Heart left ventricle (tissue), 16 donors: ENCODE results near the gene FAM76A. TPM values are rescaled to one million over a fixed set of nuclear protein-coding genes. Genes with fewer than 3 reads are reported as not detected.

Source experiments
- ATAC-seq, 4 donors: fragments of 200-7000 bp; cut with Tn5 transposase; one replicate each; pipeline ENCODE4 v1.9.1; 2020 to 2022; ENCODE audit warnings: moderate library complexity in 4 of 4, mild to moderate bottlenecking in 3 of 4, moderate number of reproducible peaks in 1 of 4
- DNase-seq, 5 donors: peaks; one replicate each; pipeline ENCODE4 v3.0.0-alpha.2; 2020
- H3K27ac ChIP-seq, 12 donors: fragments of 200-600 bp; sonication (generic) in 4 of 12; one replicate each; pipeline versions ENCODE4 v1.5.0 to v1.8.0; 2016 to 2022; ENCODE audit warnings: mild to moderate bottlenecking in 2 of 12
- H3K27me3 ChIP-seq, 9 donors: fragments of 200-600 bp; sonication (generic) in 2 of 9; one replicate each; pipeline versions ENCODE4 v1.5.1 to v1.8.0; 2016 to 2022; ENCODE audit warnings: mild to moderate bottlenecking in 3 of 9
- H3K36me3 ChIP-seq, 9 donors: fragments of 200-600 bp; sonication (generic) in 2 of 9; one replicate each; pipeline versions ENCODE4 v1.5.0 to v1.8.0; 2018 to 2022; ENCODE audit warnings: mild to moderate bottlenecking in 2 of 9
- H3K4me1 ChIP-seq, 12 donors: fragments of 200-600 bp; sonication (generic) in 4 of 12; one replicate each; pipeline versions ENCODE4 v1.5.0 to v1.8.0; 2016 to 2022; ENCODE audit warnings: mild to moderate bottlenecking in 3 of 12
- H3K4me3 ChIP-seq, 12 donors: fragments of 200-600 bp; sonication (generic) in 4 of 12; one replicate each; pipeline versions ENCODE4 v1.5.0 to v1.8.0; 2017 to 2022; ENCODE audit warnings: mild to moderate bottlenecking in 9 of 12, moderate library complexity in 4 of 12
- H3K9me3 ChIP-seq, 12 donors: fragments of 200-600 bp; sonication (generic) in 4 of 12; one replicate each; pipeline versions ENCODE4 v1.5.0 to v1.8.0; 2016 to 2022; ENCODE audit warnings: mild to moderate bottlenecking in 1 of 12
- POLR2A ChIP-seq, 2 donors: fragments of 450-650 bp; IDR thresholded peaks; one replicate each; pipeline ENCODE4 v1.6.1; 2017; ENCODE audit warnings: antibody characterized with exemption in 2 of 2, mild to moderate bottlenecking in 2 of 2, moderate library complexity in 2 of 2
- WGBS, 4 donors: extraction: QIAGEN DNeasy Blood & Tissue Kit in 2 of 4; methylation state at CpG; one replicate each; pipeline versions ENCODE4 v1.1.5 to v1.1.7; 2013 to 2018; 5-methylcytosine and 5-hydroxymethylcytosine counted together
- intact Hi-C, 10 donors: fragments of 100-400 bp; cut with DNase I; formaldehyde crosslinking; loops; one replicate each; pipeline versions ENCODE4 v1.11.1 to v1.14.2; 2022
- polyA plus RNA-seq, 2 donors: library from polyadenylated mRNA; stranded (reverse); fragments of 200-250 nt; gene quantifications; one replicate each; pipeline ENCODE4 v1.2.3, GENCODE V29; 2013
- total RNA-seq, 9 donors: library from RNA; depleted of rRNA in 2 of 9; stranded (reverse); fragments of >200 nt in 2 of 9; fragmentation: NEBNext Ultra II Directional in 3 of 9; extraction: Animal tissue kit (Norgen Biotek cat#: 25700) in 3 of 9; gene quantifications; one replicate each; pipeline versions ENCODE4 v1.1.0 to v1.2.4, GENCODE V29; 2016 to 2023
- TF ChIP-seq, protein P1 (sequence below), 12 donors: fragments of 200-600 bp; sonication (generic) in 4 of 12; IDR thresholded peaks; one replicate each; pipeline versions ENCODE4 v1.5.0 to v1.8.0; 2018 to 2022; ENCODE audit warnings: antibody characterized with exemption in 12 of 12, mild to moderate bottlenecking in 5 of 12
- donor health status: ischemic (EF 13 %, LVEDD 7.1; RV severe dilation, severe dysfunction).
- donor health status: healthy with polysubstance abuse.
- donor health status: DM: no; HTN: yes; CAD: no.
- donor health status: DM: no; HTN: no; CAD: no.
- donor health status: ischemic (EF 25% LVEDD 6.9; RV normal size, moderate dysfunction).
- donor health status: ischemic (EF 25% LVEDD 5.7; RV mildly dilated, moderate dysfunction).
- donor health status: healthy.
- donor health status: DM: yes; HTN: yes; CAD: no.
- donor health status: ischemic (EF 35%, LVEDD 5.7; RV mildly dilated, moderate dysfunction).
- donor health status: nonischemic (EF 11% LVEDD 7.7; RV severe dilation, severe dysfunction).
- donor health status: DM: yes; HTN: yes; CAD: no.
- donor health status: PGD.
- donor health status: ischemic (EF 29% LVEDD 5.4; RV normal size, mild dysfunction).
- donor health status: nonischemic (EF 23%, LVEDD 6.1; RV moderate dilation, normal function).

FAM76A gene
- total and polyA plus RNA-seq, 11 donors: 3.7 to 24.0 (median 13.1) TPM

- Histone ChIP-seq H3K36me3 (peaks cover 0 to 86% (median 73%) of the 10 kb centered on the region in 9 donors), H3K9me3 (no peaks in the 10 kb centered on the region), H3K27me3 (no peaks in the 10 kb centered on the region), H3K4me3 (no peak overlapping the region), H3K27ac (no peak overlapping the region), H3K4me1 (no peaks in the 10 kb centered on the region)
- TF ChIP-seq POLR2A (IDR thresholded peaks at IDR 0.05): no peak
- TF ChIP-seq, protein P1, sequence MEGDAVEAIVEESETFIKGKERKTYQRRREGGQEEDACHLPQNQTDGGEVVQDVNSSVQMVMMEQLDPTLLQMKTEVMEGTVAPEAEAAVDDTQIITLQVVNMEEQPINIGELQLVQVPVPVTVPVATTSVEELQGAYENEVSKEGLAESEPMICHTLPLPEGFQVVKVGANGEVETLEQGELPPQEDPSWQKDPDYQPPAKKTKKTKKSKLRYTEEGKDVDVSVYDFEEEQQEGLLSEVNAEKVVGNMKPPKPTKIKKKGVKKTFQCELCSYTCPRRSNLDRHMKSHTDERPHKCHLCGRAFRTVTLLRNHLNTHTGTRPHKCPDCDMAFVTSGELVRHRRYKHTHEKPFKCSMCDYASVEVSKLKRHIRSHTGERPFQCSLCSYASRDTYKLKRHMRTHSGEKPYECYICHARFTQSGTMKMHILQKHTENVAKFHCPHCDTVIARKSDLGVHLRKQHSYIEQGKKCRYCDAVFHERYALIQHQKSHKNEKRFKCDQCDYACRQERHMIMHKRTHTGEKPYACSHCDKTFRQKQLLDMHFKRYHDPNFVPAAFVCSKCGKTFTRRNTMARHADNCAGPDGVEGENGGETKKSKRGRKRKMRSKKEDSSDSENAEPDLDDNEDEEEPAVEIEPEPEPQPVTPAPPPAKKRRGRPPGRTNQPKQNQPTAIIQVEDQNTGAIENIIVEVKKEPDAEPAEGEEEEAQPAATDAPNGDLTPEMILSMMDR (IDR thresholded peaks at IDR 0.05): no peak
- WGBS, 4 donors: 79 to 92% (median 85%) methylated on average over 1 of the region's 1 CpG
- intact Hi-C loops: no loop called here
- no peak for DNase-seq
- no peak for ATAC-seq
Observed at GRCh38 chr1:27809883-27810282, 84.1 kb downstream of the FAM76A start.

GRCh38 chr1:27811741-27812500, 86.2 kb downstream of the FAM76A start:
- no peak for ATAC-seq
- H3K36me3 ChIP-seq: peaks cover 0 to 80% (median 68%) of the 10 kb centered on the region in 9 donors

More at GRCh38 chr1:27811741-27812500, 86.2 kb downstream of the FAM76A start:
- no peaks in the 10 kb centered on the region for H3K27me3 ChIP-seq
- H3K9me3 ChIP-seq: no peaks in the 10 kb centered on the region
- TF ChIP-seq, protein P1 (IDR thresholded peaks at IDR 0.05): no peak
- no peak for TF ChIP-seq POLR2A (IDR thresholded peaks at IDR 0.05)
- intact Hi-C loops: no loop called here
- H3K27ac ChIP-seq: no peak overlapping the region
- peaks cover 0 to 6% (median 0%) of the 10 kb centered on the region in 12 donors for H3K4me1 ChIP-seq
- H3K4me3 ChIP-seq: no peak overlapping the region
- no peak for DNase-seq
- 93 to 96% (median 96%) methylated on average over 6 of the region's 6 CpGs for WGBS, 4 donors

Other genes starting within 250 kb of the FAM76A start
- 100 to 1,000 TPM in 1 of 9 donors, 10 to 100 TPM in 8; 27.5 to 103 (median 47.9) TPM for gene WASF2, start 235.8 kb upstream of the FAM76A start, total RNA-seq
- 10 to 100 TPM; 14.2 to 52.0 TPM for gene WASF2, start 235.8 kb upstream of the FAM76A start, polyA plus RNA-seq
- 10 to 100 TPM; 29.2 to 50.2 (median 42.1) TPM for gene AHDC1, start 121.8 kb upstream of the FAM76A start, total RNA-seq
- 10 to 100 TPM; 25.8 to 48.4 TPM for gene AHDC1, start 121.8 kb upstream of the FAM76A start, polyA plus RNA-seq
- 10 to 100 TPM in 3 of 9 donors, 1 to 10 TPM in 6; 1.1 to 25.9 (median 3.3) TPM for gene FGR, start 90.8 kb upstream of the FAM76A start, total RNA-seq
- 1 to 10 TPM; 2.8 to 7.2 TPM for gene FGR, start 90.8 kb upstream of the FAM76A start, polyA plus RNA-seq
- 100 to 1,000 TPM in 1 of 9 donors, 10 to 100 TPM in 8; 18.3 to 140 (median 70.2) TPM for gene IFI6, start 53.8 kb upstream of the FAM76A start, total RNA-seq
- gene IFI6, start 53.8 kb upstream of the FAM76A start, polyA plus RNA-seq: 10 to 100 TPM; 44.5 to 61.9 TPM
- 10 to 100 TPM; 15.3 to 46.8 (median 26.5) TPM for gene STX12, start 47.3 kb downstream of the FAM76A start, total RNA-seq
- 10 to 100 TPM; 10.7 to 29.2 TPM for gene STX12, start 47.3 kb downstream of the FAM76A start, polyA plus RNA-seq
- 10 to 100 TPM; 21.4 to 31.8 (median 25.1) TPM for gene PPP1R8, start 104.8 kb downstream of the FAM76A start, total RNA-seq
- 10 to 100 TPM; 13.3 to 32.9 TPM for gene PPP1R8, start 104.8 kb downstream of the FAM76A start, polyA plus RNA-seq
- 10 to 100 TPM in 3 of 9 donors, 1 to 10 TPM in 6; 1.7 to 50.8 (median 6.1) TPM for gene THEMIS2, start 146.6 kb downstream of the FAM76A start, total RNA-seq
- gene THEMIS2, start 146.6 kb downstream of the FAM76A start, polyA plus RNA-seq: 1 to 10 TPM; 3.4 to 7.3 TPM
- 10 to 100 TPM; 14.6 to 57.4 (median 27.1) TPM for gene RPA2, start 188.6 kb downstream of the FAM76A start, total RNA-seq
- 10 to 100 TPM; 21.6 to 39.8 TPM for gene RPA2, start 188.6 kb downstream of the FAM76A start, polyA plus RNA-seq
- gene SMPDL3B, start 209.0 kb downstream of the FAM76A start, total RNA-seq: 1 to 10 TPM in 1 of 9 donors, not detected in 8; 2.2 TPM
- gene SMPDL3B, start 209.0 kb downstream of the FAM76A start, polyA plus RNA-seq: under 1 TPM in 1 of 2 donors, not detected in 1; 0.08 TPM
- 1 to 10 TPM; 3.3 to 8.1 (median 4.5) TPM for gene XKR8, start 234.0 kb downstream of the FAM76A start, total RNA-seq
- gene XKR8, start 234.0 kb downstream of the FAM76A start, polyA plus RNA-seq: 1 to 10 TPM; 3.4 to 6.3 TPM